HTERT RPE-1 (cell line): Measurements from ENCODE around the gene ZBTB43.
"Not testable (repeated sequence)": the region's sequence is repeated elsewhere in the genome, so short reads cannot be mapped to it uniquely, and the experiment has no call there.

Source experiments
- in situ Hi-C: fragments of 300-500 bp; cut with MboI; formaldehyde crosslinking; loops from 4 replicates; pipeline ENCODE4 v1.14.3; 2020; ENCODE audit warnings: low sequenced_read_pairs

ZBTB43 gene

DNA sequence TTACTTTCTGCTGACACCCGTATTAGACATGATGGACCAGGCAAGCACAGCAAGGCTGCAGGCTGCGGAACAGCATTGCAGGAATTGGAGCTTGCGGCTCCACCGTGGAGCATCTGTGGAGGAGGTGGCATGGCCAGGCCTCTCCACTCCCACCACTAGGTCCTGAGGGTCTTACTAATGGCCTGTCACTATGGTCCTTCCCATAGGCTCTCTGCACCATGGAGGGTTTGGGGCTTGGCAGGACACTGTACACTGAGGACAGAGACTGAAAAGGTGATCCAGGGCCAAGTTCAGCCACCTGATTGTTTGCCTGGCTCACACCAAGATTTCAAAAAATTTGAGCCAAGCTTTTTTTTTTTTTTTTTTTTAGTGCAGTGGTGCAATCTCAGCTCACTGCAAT, 14.3 kb upstream of the ZBTB43 start:
- in situ Hi-C loops: no loop called here

DNA sequence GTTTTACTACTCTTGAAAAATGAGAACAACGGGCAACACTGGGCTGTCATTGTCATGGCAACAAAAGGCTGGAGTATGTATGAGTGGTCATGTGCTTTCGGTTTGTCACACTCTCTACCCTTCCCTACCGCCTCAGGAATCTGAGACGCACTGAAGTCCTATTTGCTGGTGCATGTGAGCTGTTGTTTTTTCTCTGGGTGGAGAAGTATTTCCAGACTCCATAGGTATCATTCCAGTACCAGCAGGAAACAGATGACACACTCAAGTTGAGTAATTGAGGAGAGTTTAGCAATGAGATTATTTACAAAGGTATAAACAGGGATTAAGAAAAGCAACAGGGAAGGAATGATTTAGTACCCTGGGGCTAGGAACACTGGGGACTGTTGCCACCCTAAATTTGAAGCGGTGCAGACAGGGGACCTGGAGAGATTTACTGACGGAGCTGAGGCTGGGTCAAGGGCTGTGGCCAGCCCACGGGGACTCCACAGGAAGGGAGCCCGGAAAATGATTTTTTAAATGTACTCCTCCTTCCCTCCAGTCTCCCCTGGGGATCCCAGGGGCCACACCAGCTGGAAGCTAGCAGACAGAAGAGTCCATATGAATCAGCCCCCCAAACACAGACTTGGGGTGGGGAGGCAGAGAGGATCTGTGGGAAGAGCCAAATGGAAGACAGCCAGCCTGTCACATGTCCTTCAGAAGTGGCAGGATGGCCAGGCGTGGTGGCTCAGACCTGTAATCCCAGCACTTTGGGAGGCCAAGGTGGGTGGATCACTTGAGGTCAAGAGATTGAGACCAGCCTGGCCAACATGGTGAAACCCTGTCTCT, 13.2 kb upstream of the ZBTB43 start:
- in situ Hi-C loops: no loop called here

DNA sequence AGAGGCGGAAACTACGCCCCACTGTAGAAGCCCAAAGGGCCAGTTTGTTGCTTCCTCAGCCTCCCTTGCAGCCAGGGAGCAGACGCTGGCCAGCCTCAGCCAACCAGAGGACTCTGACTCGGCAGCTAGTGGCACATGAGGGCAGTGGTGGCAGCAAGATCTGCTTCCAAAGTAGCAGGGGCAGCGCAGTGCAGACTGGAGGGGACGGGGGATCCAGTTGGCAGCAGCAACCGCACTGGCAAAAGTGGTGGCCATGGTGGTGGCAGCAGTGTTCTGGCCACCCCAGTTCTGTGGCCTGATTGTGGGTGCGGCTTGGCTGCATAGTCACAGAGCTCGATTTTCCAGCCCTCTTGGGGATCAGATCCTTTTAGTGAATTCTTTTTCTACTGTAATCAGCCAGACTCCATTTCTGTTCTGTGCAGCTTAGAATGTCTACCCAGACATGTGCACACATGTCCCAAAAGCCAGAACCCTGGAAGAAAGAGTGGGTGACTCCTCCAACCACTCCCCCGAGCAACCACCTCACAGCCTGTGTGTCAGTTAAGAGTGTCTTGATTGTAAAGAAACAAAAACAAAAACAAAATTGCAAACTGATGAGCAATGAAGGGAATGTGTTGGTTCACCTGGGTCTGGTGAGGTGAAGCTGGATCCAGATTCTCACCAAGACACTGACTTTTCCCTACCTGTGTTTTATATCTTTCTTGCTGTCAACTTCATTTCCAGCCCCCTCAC, 11.0 kb upstream of the ZBTB43 start:
- in situ Hi-C loops: no loop called here

DNA sequence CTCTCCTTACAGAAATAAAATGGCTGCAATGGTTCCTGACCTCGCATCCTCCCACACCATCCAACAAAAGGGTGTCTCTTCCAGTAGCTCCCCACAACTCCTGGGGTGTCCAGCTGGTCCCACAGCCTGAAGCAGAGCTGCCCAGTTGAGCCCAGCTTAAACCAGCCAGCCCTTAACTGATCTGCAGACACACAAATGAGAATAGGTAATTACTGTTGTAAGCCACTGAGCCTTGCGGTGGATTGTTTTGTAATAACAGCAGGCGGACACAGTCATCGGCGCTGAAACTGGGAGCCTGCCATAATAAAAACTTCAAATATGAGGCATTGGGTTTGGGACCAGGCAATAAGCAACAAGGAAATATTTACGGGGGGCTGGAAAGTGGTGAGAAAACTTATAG, 10.4 kb upstream of the ZBTB43 start:
- in situ Hi-C loops: no loop called here

DNA sequence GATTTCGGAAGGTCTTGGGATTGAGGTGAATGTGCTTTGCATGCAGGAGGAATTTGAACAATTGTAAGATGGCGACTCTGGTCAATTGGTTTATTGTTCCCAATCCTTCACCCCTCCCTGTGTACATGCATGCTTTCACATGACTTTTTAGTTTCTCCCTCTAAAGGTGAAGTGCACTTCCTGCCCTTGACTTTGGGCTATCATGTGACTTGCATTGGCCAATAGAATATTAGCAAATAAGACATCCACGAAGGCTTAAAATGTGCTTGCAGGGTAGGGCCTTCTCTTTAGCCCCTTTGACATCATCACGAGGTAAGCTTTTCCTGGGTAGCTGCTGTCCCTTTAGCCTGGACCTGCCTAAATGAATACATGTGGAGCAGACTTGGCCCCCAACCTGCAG, 8.1 kb upstream of the ZBTB43 start:
- in situ Hi-C loops: no loop called here

DNA sequence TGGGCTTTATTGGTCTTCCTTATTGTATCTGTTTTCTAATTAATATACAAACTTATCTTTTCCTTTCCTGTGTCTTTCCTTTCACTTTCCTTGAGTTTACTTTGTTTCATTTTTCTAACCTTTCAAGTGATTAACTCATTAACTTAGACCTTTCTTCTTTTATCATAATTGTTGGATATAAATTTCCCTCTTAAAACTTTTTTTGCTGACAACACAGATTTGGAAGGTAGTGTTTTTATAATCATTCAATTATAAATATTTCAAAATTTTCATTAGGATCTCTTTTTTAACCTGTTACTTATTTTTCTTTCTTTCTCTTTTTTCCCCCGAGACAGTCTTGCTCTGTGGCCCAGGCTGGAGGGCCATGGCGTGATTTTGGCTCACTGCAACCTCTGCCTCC, 6.9 kb upstream of the ZBTB43 start:
- in situ Hi-C loops: no loop called here

DNA sequence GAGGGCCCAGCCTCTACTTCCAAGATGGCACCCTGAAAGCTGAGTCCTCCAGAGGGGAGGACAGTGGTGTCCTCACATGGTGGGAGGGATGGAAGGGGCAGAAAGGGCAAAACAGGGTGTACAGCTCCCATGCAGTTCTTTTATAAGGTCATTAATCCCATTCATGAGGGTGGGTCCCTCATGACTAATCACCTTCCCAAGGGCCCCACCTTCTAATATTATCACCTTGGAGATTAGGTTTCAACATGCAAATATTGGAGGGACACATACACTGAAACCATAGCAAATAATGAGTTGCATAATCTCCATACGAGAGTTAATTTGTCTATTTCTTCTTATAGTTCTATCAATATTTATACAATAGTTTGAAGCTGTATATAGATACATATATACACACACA, 5.8 kb upstream of the ZBTB43 start:
- in situ Hi-C loops: no loop called here

DNA sequence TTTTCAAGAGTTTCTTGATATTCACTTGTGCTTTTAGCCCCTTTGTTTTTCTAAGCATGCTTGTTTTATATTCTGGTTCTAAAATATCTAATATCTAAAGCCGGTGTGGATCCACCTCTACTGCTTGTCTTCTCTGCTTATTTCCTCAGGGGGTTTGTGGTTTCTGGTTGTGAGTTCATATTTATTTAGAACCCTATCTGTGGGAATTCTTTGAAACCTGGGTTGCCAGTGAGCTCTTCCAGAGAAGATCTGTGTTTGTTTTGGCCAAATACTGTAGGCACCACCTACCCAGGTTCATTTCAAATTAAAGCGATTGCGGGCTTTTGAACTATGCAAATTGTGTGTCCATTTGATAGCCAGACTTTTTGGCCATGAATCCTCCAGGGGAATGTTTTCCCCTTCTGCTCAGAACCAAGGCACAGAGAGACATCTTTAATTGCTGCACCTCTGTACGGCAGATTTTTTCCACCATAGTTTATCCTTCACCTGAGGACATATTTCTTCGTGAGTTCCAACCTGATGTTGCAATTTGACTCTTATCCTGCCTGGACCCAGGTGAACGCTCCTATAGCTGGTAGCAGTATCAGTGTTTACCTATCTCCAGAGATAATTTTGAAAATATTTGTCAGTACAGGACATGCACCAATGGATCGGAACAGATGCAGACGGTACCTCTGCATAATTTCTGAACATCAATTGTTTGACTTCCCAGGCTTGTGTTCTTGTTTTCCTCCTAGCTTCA, 2.4 kb upstream of the ZBTB43 start:
- in situ Hi-C loops: no loop called here

DNA sequence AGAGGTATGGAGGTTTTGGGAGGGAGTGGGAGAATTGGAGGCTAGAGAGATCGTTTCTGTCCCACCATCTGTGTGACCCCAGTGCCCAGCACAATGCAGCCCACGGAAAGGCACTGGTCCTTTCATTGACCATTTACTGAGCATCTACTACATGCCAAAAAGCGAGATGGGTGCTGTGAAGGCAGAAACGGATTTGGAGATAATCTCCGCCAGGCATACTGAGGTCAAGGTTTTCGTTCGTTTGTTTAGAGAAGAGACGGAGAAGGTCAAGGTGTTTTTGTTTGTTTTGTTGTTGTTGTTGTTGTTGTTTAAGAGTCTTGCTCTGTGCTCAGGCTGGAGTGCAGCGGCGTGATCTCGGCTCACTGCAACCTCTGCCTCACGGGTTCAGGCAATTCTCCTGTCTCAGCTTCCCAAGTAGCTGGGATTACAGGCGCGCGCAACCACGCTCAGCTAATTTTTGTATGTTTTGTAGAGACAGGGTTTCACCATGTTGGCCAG, 593 bp upstream of the ZBTB43 start:
- in situ Hi-C loops: no loop called here

DNA sequence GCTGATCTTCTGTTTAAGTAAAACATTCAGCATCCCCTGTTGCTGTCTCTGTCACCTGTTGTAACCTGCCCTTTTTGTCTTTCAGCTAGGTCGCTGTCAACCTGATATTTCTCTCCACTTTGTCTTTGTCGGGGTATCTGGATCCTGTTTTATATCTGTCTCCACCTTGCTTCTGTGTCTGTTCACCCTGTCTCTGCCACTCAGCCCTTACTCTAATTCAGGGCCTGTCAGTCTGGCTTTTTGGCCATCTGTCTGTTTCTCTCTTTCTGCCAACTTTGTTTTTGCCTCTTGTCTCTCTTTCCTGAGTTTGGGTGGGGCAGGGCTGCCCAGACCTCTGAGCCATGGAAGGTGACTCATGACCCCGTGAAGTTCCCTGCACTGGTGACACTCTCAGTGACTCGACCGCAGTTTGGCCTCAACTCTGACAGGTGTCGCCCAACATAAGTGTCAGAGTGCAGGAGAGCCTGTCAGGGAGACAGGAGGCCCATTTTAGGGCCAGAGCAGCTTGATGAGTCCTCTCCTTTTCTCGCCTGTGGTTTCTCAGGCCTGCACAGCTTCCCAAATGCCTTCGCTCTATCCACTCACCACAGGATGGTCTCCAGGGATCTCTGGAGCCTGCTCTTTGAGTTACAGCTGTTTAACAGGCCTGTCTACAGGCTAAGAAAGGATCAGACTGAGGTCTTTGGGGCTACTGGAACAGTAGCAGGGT, 868 bp downstream of the ZBTB43 start:
- in situ Hi-C loops: no loop called here

DNA sequence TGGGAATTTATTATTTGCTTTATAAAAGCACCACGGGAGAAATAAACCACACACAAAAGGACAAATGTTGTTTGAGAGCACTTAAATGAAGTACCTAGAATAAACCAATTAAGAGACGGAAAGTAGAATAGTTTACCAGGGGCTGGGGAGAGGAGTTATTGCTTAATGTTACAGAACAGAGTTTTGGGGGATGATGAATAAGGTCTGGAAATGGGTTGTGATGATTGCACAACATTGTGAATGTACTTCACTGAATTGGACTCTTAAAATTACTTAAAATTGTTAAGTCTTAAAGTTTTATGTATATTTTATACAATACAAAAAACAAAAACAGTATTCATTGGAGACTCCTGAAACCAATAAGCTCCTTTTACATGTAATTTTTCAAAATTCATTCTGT, 1.5 kb downstream of the ZBTB43 start:
- in situ Hi-C loops: no loop called here

DNA sequence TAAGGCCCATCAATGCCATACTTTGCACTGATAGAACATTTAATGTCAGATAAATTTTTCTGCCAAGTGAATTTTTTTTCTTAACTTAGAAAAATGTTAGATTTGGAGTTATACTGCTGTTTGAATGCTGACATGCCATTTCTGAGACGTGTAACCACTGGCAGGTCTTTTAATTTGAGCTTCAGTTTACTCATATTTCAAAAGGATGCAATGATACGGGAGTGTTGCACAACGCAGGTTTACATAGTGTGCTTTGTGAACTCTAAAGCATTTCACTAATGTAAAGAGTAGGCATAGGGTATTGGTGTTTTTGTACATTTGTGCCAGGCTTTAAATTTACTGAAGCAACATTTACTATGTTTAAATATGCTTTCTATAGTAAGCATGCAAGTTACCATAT, 4.2 kb downstream of the ZBTB43 start:
- in situ Hi-C loops: no loop called here

DNA sequence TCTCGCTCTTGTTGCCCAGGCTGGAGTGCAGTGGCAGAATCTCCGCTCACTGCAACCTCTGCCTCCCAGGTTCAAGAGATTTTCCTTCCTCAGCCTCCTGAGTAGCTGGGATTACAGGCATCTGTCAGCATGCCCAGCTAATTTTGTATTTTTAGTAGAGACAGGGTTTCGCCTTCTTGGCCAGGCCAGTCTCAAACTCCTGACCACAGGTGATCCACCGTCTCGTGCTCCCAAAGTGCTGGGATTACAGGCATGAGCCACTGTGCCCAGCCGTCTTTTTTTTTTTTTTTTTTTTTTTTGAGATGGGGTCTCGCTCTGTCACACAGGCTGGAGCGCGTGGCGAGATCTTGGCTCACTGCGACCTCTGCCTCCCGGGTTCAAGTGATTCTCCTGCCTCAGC, 5.4 kb downstream of the ZBTB43 start:
- in situ Hi-C loops: not testable (repeated sequence)

DNA sequence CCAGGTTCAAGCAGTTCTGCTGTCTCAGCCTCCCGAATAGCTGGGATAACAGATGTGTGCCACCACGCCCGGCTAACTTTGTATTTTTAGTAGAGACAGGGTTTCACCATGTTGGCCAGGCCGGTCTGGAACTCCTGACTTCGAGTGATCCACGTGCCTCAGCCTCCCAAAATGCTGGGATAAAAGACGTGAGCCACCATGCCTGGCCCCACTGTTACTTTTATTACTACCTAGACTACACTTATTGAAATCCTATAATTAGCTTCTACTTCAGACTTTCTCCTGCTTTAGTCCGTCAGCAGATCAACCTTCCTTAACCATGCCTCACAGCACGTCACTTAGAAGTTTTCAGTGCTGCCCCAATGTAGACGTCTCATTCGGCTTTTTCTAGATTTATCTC, 8.2 kb downstream of the ZBTB43 start:
- in situ Hi-C loops: no loop called here

DNA sequence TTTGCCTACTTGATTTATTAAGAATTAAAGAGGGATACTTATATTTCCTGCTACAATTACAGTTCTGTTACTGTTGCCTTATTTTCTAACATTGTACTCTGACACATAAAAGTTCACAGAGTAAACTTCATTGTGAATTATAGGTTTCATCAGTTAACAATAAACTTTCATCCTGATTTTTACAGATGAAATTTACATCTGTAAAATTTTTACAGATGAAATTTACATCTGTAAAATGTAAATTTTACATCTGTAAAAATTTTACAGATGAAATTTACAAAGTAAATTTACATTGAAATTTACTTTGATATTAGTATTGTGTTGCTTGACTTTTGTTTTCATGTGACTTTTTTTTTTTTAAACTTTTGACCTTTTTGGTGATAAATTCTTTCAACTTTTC, 9.3 kb downstream of the ZBTB43 start:
- in situ Hi-C loops: no loop called here

DNA sequence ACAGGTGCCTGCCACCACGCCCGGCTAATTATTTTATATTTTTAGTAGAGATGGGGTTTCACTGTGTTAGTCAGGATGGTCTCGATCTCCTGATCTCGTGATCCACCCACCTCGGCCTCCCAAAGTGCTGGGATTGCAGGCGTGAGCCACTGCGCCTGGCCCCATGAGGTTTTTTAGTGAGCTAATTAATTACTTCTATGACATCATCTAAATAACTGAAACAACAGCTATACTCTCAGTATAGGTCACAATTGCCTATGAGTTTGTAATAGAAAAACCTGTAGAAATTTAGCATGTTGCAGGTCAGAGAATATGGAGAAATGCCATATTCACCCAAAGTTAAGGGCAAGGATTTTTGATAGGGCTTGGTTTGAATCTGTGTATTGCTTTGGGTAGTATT, 12.8 kb downstream of the ZBTB43 start:
- in situ Hi-C loops: not testable (repeated sequence)

DNA sequence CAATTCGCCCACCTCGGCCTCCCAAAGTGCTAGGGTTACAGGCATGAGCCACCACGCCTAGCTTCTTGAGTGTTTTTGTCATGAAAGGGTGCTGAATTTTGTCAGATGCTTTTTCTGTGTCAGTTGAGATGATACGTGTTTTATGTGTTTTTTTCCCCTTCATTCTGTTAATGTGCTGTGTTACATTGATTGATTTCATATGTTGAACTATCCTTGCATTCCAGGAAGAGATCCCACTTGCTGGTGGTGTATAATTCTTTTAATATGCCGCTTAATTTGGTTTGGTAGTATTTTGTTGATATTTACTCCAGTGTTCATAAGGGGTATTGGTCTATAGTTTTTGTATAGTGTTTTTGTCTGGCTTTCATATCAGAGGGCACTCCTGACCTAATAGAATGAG, 13.6 kb downstream of the ZBTB43 start:
- in situ Hi-C loops: no loop called here

DNA sequence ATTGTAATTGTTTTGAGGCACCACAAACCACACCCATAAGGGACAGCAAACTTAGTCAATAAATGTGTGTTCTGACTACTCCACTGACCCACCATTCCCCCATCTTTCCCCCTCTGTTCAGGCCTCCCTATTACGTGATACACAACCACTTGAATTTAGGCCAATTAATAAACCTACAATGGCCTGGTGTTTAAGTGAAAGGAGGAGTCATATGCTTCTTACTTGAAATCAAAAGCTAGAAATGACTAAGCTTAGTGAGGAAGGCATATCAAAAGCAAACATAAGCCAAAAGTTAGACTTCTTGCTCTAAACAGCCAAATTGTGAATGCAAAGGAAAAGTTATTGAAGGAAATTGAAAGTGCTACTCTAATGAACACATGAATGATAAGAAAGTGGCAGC, 14.6 kb downstream of the ZBTB43 start:
- in situ Hi-C loops: no loop called here

DNA sequence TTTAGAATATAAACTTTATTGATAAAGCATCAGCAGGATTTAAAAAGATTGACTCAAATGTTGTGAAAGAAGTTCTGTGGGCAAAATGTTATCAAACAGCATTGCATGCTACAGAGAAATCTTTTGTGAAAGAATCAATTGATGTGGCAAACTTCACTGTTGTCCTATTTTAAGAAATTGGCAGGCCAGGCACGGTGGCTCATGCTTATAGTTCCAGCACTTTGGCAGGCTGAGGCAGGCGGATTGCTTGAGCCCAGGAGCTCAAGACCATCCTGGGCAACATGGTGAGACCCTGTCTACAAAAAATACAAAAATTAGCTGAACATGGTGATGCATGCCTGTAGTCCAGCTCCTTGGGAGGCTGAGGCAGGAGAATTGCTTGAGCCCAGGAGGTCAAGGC, 17.4 kb downstream of the ZBTB43 start:
- in situ Hi-C loops: no loop called here

DNA sequence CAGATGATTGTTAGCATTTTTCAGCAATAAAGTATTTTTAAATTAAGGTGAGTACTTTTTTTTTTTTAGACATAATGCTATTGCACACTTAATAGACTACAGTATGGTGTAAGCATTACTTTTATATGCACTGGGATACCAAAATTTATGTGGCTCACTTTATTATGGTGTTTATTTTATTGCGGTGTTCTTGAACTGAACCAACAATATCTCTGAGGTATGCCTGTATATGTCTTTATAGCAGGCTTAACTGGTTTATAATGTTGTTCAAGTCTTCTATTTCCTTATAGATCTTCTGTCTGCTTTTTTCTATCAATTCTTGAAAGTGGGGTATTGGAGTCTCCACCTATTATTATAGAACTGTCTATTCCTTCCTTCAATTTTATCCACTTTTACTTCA, 18.0 kb downstream of the ZBTB43 start:
- in situ Hi-C loops: no loop called here

DNA sequence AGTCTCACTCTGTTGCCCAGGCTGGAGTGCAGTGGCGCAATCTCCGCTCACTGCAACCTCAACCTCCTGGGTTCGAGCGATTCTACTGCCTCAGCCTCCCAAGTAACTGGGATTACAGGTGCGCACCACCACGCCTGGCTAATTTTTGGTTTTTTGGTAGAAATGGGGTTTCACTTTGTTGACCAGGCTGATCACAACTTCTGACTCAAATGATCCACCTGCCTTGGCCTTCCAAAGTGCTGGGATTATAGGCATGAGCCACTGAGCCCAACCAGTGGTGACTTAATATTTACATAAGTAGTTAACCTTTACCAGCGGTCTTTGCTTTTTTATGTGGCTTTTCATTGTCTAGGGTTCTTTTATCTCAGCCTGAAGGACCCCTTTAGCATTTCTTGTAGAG, 19.2 kb downstream of the ZBTB43 start:
- in situ Hi-C loops: not testable (repeated sequence)
